Endothelial cell of umbilical vein (primary cell): Measurements from ENCODE around the gene FGD6.

Experiments used
- EZH2 ChIP-seq: IDR thresholded peaks from 2 replicates; pipeline ENCODE4 v1.6.1; 2012; ENCODE audit warnings: borderline replicate concordance, low read depth, mild to moderate bottlenecking, moderate library complexity, low read length, inconsistent platforms; ENCODE audit not compliant: severe bottlenecking
- POLR2A ChIP-seq: IDR thresholded peaks from 2 replicates; pipeline ENCODE4 v1.6.1; 2012; ENCODE audit warnings: low read depth, mild to moderate bottlenecking, control low read depth, low read length
- POLR2AphosphoS5 ChIP-seq: IDR thresholded peaks from 2 replicates; pipeline ENCODE4 v1.6.1; 2012; ENCODE audit warnings: low read depth, mild to moderate bottlenecking, control low read depth, low read length, moderate library complexity; ENCODE audit not compliant: insufficient read depth
- TF ChIP-seq, protein P1 (sequence below), 2 donors: IDR thresholded peaks; 1 replicate in 1 of 2; 2 replicates in 1 of 2; pipeline ENCODE4 v1.5.1; 2011; ENCODE audit warnings: low read length in 2 of 2, mild to moderate bottlenecking in 2 of 2, moderate library complexity in 2 of 2, control low read depth in 1 of 2, inconsistent platforms in 1 of 2, low read depth in 1 of 2; ENCODE audit not compliant: insufficient read depth in 1 of 2; ENCODE audit errors: extremely low read depth in 1 of 2
- TF ChIP-seq, protein P2 (sequence below): IDR thresholded peaks from 2 replicates; pipeline ENCODE4 v1.6.1; 2011; ENCODE audit not compliant: insufficient read depth, insufficient read length

DNA sequence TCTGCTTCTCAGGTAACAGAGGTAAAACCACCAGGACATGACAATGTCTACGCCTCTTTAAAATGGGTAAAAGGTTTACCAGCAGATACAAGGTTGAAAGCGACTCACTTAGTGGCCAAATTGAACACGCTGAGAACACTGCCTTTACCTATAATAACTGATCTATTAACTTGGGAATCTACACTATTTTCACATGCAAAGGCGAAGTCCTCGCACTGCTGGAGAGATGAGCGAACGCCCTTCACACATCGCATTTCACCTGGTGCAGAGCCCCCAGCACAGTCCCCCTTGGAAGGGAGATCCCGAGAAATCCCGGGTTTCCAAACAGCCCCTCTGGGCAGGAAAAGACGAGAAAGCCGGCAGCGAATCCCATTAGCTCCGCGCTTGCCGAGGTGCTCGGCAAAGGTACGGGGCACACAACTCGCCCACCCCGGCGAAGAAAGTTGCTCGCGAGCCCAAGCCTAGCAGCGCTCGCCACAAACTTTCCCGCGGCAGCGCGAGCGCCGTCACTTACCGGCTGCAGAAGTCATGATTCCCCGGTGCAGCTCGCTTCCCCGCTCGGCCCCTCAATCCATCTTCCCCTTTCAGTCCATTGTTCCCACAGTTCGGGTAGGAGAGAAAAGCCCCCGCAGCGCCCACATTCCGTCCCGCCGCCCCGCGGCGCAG is 423 bp downstream of the FGD6 start:
- no peak for TF ChIP-seq POLR2A
- TF ChIP-seq, protein P1, sequence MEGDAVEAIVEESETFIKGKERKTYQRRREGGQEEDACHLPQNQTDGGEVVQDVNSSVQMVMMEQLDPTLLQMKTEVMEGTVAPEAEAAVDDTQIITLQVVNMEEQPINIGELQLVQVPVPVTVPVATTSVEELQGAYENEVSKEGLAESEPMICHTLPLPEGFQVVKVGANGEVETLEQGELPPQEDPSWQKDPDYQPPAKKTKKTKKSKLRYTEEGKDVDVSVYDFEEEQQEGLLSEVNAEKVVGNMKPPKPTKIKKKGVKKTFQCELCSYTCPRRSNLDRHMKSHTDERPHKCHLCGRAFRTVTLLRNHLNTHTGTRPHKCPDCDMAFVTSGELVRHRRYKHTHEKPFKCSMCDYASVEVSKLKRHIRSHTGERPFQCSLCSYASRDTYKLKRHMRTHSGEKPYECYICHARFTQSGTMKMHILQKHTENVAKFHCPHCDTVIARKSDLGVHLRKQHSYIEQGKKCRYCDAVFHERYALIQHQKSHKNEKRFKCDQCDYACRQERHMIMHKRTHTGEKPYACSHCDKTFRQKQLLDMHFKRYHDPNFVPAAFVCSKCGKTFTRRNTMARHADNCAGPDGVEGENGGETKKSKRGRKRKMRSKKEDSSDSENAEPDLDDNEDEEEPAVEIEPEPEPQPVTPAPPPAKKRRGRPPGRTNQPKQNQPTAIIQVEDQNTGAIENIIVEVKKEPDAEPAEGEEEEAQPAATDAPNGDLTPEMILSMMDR (IDR thresholded peaks at IDR 0.05; ENCODE audit: extremely low read depth in 1 of 2, insufficient read depth in 1 of 2, low read depth in 1 of 2, low read length in 2 of 2), result no peak
- no peak for TF ChIP-seq EZH2
- TF ChIP-seq, protein P2, sequence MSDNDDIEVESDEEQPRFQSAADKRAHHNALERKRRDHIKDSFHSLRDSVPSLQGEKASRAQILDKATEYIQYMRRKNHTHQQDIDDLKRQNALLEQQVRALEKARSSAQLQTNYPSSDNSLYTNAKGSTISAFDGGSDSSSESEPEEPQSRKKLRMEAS, result no peak
- TF ChIP-seq POLR2AphosphoS5, result no peak
